Transverse colon (tissue), 3 donors: ENCODE measurements around the gene ERBB3.

Experiments used
- CTCF ChIP-seq, 5 experiments: fragments of 200-600 bp in 3 of 5; fragments of 450-650 bp in 2 of 5; sonication (generic) in 3 of 5; IDR thresholded peaks; 1 replicate in 2 of 5; 2 replicates in 3 of 5; pipeline ENCODE4 v1.5.1; 2016 to 2017; ENCODE audit warnings: antibody characterized with exemption in 5 of 5, inconsistent platforms in 3 of 5, mild to moderate bottlenecking in 2 of 5, moderate library complexity in 1 of 5
- POLR2A ChIP-seq: fragments of 450-650 bp; IDR thresholded peaks from one replicate; pipeline ENCODE4 v1.6.1; 2016; ENCODE audit warnings: antibody characterized with exemption, mild to moderate bottlenecking, moderate library complexity

GRCh38 chr12:56078931-56079722 is 838 bp upstream of the ERBB3 start:
- TF ChIP-seq CTCF (IDR thresholded peaks at IDR 0.05) = peak; percentile 74 to 93 (median 78)
- peak; percentile 73 for TF ChIP-seq POLR2A
